Measurements from ENCODE around the gene PFKFB3. TPM values are rescaled to one million over a fixed set of nuclear protein-coding genes. Genes with fewer than 3 reads are reported as not detected.
A peak's percentile ranks its signal among the peaks of the same experiment; 100 is the strongest.

PFKFB3 gene
- total and polyA plus RNA-seq, 9 of the 15 experiments (the other 6 are each of a cell fraction or from before 2014, with no cell fraction given) = 0.46 to 21.6 (median 7.8) TPM

DNA sequence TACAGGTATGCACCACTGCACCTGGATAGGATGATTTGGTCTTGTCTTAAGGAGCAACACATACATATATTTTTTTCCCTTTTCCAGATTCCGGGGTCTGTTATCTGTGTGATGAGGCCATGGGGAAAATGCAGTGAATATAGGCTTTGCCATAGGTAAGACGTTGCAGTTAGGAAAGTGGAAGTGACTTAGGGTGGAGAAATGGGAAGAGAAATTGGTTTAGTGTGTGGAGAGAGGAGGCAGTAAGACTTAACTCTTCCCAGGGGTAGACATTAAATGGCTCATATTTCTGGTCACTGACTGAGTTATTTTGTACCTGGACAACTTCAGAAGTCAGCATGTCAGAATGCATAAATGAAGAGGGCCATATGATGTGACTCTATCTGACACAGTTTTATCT is 66.7 kb downstream of the PFKFB3 start:
- in situ Hi-C loops (cut with MboI) (no loop called here), intact Hi-C loops (cut with micrococcal nuclease) (no loop called here)
- H2AFZ ChIP-seq (ENCODE audit: low read depth, low read length) = no peak overlapping the region
- H3K4me3 ChIP-seq = no peak overlapping the region
- peaks cover 3 to 6% of the 10 kb centered on the region in 2 experiments; a peak in 1 of 5 replicates for H3K27me3 ChIP-seq (ENCODE audit: control insufficient read depth in 2 of 2, insufficient read depth in 2 of 2, low read length in 2 of 2)
- ATAC-seq (no peak), FAIRE-seq (peak; percentile 59), DNase-seq (ENCODE audit: extremely low read depth in 1 of 4, low spot score in 3 of 4) (no peak)
- H3K4me2 ChIP-seq (ENCODE audit: insufficient read depth, low read length) = no peak overlapping the region
- H3K4me1 ChIP-seq (replicated peaks in 1 of 2; ENCODE audit: control insufficient read depth in 2 of 2, insufficient read depth in 2 of 2, low read length in 2 of 2) = no peaks in the 10 kb centered on the region
- TF ChIP-seq MEF2D (tag; conservative IDR thresholded peaks at IDR 0.05; ENCODE audit: low read depth) = no peak
- TF ChIP-seq TFAP4 (CRISPR knock-in tag; IDR thresholded peaks at IDR 0.05; ENCODE audit: borderline replicate concordance) = no peak
- TF ChIP-seq GTF2B (IDR thresholded peaks at IDR 0.05; ENCODE audit: extremely low read depth, insufficient read length) = no peak
- TF ChIP-seq ZNF384 (IDR thresholded peaks at IDR 0.05; ENCODE audit: low read depth, low read length) = no peak
- TF ChIP-seq, protein P1, sequence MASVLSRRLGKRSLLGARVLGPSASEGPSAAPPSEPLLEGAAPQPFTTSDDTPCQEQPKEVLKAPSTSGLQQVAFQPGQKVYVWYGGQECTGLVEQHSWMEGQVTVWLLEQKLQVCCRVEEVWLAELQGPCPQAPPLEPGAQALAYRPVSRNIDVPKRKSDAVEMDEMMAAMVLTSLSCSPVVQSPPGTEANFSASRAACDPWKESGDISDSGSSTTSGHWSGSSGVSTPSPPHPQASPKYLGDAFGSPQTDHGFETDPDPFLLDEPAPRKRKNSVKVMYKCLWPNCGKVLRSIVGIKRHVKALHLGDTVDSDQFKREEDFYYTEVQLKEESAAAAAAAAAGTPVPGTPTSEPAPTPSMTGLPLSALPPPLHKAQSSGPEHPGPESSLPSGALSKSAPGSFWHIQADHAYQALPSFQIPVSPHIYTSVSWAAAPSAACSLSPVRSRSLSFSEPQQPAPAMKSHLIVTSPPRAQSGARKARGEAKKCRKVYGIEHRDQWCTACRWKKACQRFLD (CRISPR knock-in tag; IDR thresholded peaks at IDR 0.05) = no peak
- TF ChIP-seq, protein P2, sequence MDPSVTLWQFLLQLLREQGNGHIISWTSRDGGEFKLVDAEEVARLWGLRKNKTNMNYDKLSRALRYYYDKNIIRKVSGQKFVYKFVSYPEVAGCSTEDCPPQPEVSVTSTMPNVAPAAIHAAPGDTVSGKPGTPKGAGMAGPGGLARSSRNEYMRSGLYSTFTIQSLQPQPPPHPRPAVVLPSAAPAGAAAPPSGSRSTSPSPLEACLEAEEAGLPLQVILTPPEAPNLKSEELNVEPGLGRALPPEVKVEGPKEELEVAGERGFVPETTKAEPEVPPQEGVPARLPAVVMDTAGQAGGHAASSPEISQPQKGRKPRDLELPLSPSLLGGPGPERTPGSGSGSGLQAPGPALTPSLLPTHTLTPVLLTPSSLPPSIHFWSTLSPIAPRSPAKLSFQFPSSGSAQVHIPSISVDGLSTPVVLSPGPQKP (CRISPR knock-in tag; IDR thresholded peaks at IDR 0.05) = no peak
- TF ChIP-seq, protein P3, sequence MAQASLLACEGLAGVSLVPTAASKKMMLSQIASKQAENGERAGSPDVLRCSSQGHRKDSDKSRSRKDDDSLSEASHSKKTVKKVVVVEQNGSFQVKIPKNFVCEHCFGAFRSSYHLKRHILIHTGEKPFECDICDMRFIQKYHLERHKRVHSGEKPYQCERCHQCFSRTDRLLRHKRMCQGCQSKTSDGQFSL (CRISPR knock-in tag; IDR thresholded peaks at IDR 0.05) = no peak
- TF ChIP-seq, protein P3 (tag; IDR thresholded peaks at IDR 0.05) = no peak
- TF ChIP-seq TARDBP (IDR thresholded peaks at IDR 0.05) = no peak
- no peak for TF ChIP-seq ZNF174 (CRISPR knock-in tag; IDR thresholded peaks at IDR 0.05)
- TF ChIP-seq ARNT (IDR thresholded peaks at IDR 0.05) = no peak
- 18% methylated on average over 2 of the region's 2 CpGs for WGBS (ENCODE audit: insufficient coverage, low coverage, missing lambda C conversion rate)
- H3K27ac ChIP-seq (ENCODE audit: extremely low read depth, low read depth, low read length) = no peak overlapping the region
- no peaks in the 10 kb centered on the region for H3K79me2 ChIP-seq (ENCODE audit: control insufficient read depth, insufficient read depth, low read length)
- no peak overlapping the region for H3K9ac ChIP-seq (ENCODE audit: insufficient read depth in 1 of 2, low read depth in 2 of 2, low read length in 2 of 2)
- no peaks in the 10 kb centered on the region for H3K9me1 ChIP-seq (ENCODE audit: control insufficient read depth, insufficient read depth, low read length)
- no TSS peak for BruUV-seq (replicated peaks)
- no peaks in the 10 kb centered on the region for H4K20me1 ChIP-seq (replicated peaks; ENCODE audit: control insufficient read depth, insufficient read depth, low read length)
- CTCF ChIA-PET (ENCODE audit: low intra/inter-chr PET ratio) = interaction anchor here (0.7 kb wide), 1 partner anchor 347 kb away, joined by 3 read pairs; no protein-coding TSS in a partner anchor
- H3K9me3 ChIP-seq (replicated peaks; ENCODE audit: control insufficient read depth, insufficient read depth, low read depth, low read length) = no peaks in the 10 kb centered on the region
- POLR2A ChIA-PET = interaction anchor here (0.8 to 1.0 kb wide), 2 partner anchors 34 to 65 kb away, joined by 3 read pairs; no protein-coding TSS in a partner anchor
- no peaks in the 10 kb centered on the region for H3K36me3 ChIP-seq (ENCODE audit: control insufficient read depth, insufficient read depth, low read length)
